Endothelial cell of umbilical vein (primary cell): ENCODE measurements around the gene CALN1. TPM values are rescaled to one million over a fixed set of nuclear protein-coding genes. Genes with fewer than 3 reads are reported as not detected.

Experiments used
- BruUV-seq: library from RNA; stranded (reverse); fragments of 400-500 nt; replicated peaks from 2 replicates; lab custom pipeline; 2021; lab: Mats Ljungman, UMichigan
- CTCF ChIA-PET: fragments of 300-600, 350-600 bp; sonication (Branson Sonifier 250); formaldehyde crosslinking; loops from one replicate; lab custom pipeline; 2021; ENCODE audit warnings: antibody characterized with exemption, inconsistent platforms; lab: Charles Lee
- POLR2A ChIA-PET: fragments of 300-600, 350-600 bp; sonication (Branson Sonifier 250); formaldehyde crosslinking; loops from one replicate; lab custom pipeline; 2021; ENCODE audit warnings: antibody characterized with exemption, inconsistent platforms; lab: Charles Lee
- DNase-seq: peaks from one replicate; pipeline ENCODE4 v3.0.0-alpha.2; 2011; ENCODE audit warnings: low read depth, low spot score
- FAIRE-seq: peaks from 2 replicates; lab custom pipeline; 2011; peaks lifted over from hg19 to GRCh38; lab: Jason Lieb, UNC
- H2AFZ ChIP-seq: 2 replicates; pipeline ENCODE4 v1.6.0; 2012; ENCODE audit warnings: low read depth, low read length, control low read depth, inconsistent platforms
- H3K27ac ChIP-seq: 2 replicates; pipeline ENCODE4 v1.5.1; 2011; ENCODE audit warnings: low read depth, mild to moderate bottlenecking, control low read depth, low read length, moderate library complexity; ENCODE audit not compliant: insufficient read depth
- H3K27me3 ChIP-seq, 2 experiments: 2 replicates each; pipeline versions ENCODE4 v1.6.0 to v1.6.1; 2011; ENCODE audit warnings: low read length in 2 of 2, mixed read lengths in 1 of 2; ENCODE audit not compliant: control insufficient read depth in 2 of 2, insufficient read depth in 2 of 2
- H3K36me3 ChIP-seq, 2 experiments: 2 replicates in 1 of 2; 3 replicates in 1 of 2; pipeline ENCODE4 v1.5.1; 2011; ENCODE audit warnings: low read length in 2 of 2, mild to moderate bottlenecking in 1 of 2, moderate library complexity in 1 of 2; ENCODE audit not compliant: control insufficient read depth in 2 of 2, insufficient read depth in 2 of 2; ENCODE audit errors: extremely low read depth in 1 of 2
- H3K4me1 ChIP-seq: 3 replicates; pipeline ENCODE4 v1.5.1; 2011; ENCODE audit warnings: mild to moderate bottlenecking, low read length; ENCODE audit not compliant: control insufficient read depth, insufficient read depth; ENCODE audit errors: extremely low read depth
- H3K4me2 ChIP-seq: 2 replicates; pipeline ENCODE4 v1.6.1; 2011; ENCODE audit warnings: low read length, control low read depth, mixed read lengths; ENCODE audit not compliant: insufficient read depth
- H3K4me3 ChIP-seq, 3 experiments: fragments of 200-600 bp in 1 of 3; sonication (generic), shearing (Covaris generic) in 1 of 3; replicated peaks in 1 of 3; 2 replicates each; pipeline ENCODE4 v1.5.1; 2011 to 2016; ENCODE audit warnings: control low read depth in 3 of 3, low read length in 3 of 3, mild to moderate bottlenecking in 2 of 3, inconsistent platforms in 1 of 3, low read depth in 1 of 3, moderate library complexity in 1 of 3; ENCODE audit not compliant: insufficient read depth in 1 of 3
- H3K79me2 ChIP-seq: 2 replicates; pipeline ENCODE4 v1.6.0; 2012; ENCODE audit warnings: low read length, inconsistent platforms; ENCODE audit not compliant: control insufficient read depth, insufficient read depth
- H3K9ac ChIP-seq: replicated peaks from 2 replicates; pipeline ENCODE3; 2011; ENCODE audit warnings: low read length, control low read depth; ENCODE audit not compliant: insufficient read depth; ENCODE audit errors: extremely low read depth
- H3K9me1 ChIP-seq: replicated peaks from 3 replicates; pipeline ENCODE4 v1.6.0; 2011; ENCODE audit warnings: mild to moderate bottlenecking, low read length; ENCODE audit not compliant: control insufficient read depth, insufficient read depth; ENCODE audit errors: extremely low read depth
- H3K9me3 ChIP-seq: replicated peaks from 2 replicates; pipeline ENCODE4 v1.5.1; 2012; ENCODE audit warnings: low read length, inconsistent platforms; ENCODE audit not compliant: control insufficient read depth, insufficient read depth
- H4K20me1 ChIP-seq: replicated peaks from 2 replicates; pipeline ENCODE3; 2011; ENCODE audit warnings: mild to moderate bottlenecking, low read length; ENCODE audit not compliant: control insufficient read depth, insufficient read depth; ENCODE audit errors: extremely low read depth
- MYC ChIP-seq: IDR thresholded peaks from one replicate; pipeline ENCODE4 v1.6.1; 2011; ENCODE audit warnings: mild to moderate bottlenecking, low read depth, low read length
- POLR2A ChIP-seq: IDR thresholded peaks from 2 replicates; pipeline ENCODE4 v1.6.1; 2012; ENCODE audit warnings: low read depth, mild to moderate bottlenecking, control low read depth, low read length
- POLR2AphosphoS5 ChIP-seq: IDR thresholded peaks from 2 replicates; pipeline ENCODE4 v1.6.1; 2012; ENCODE audit warnings: low read depth, mild to moderate bottlenecking, control low read depth, low read length, moderate library complexity; ENCODE audit not compliant: insufficient read depth
- dilution Hi-C: fragments of 300-500 bp; cut with MboI; formaldehyde crosslinking; loops from one replicate; pipeline ENCODE4 v1.15.0; 2019; ENCODE audit warnings: low sequenced_read_pairs; ENCODE audit not compliant: extremely low pct_ligation_motif_present
- intact Hi-C: fragments of 100-400 bp; cut with micrococcal nuclease; formaldehyde crosslinking; loops from one replicate; pipeline ENCODE4 v1.10.0; 2022
- polyA plus RNA-seq, 4 experiments: library from polyadenylated mRNA; depleted of rRNA in 3 of 4; stranded (reverse) in 3 of 4; unstranded in 1 of 4; fragments of >200 nt; gene quantifications; 2 replicates each; pipeline versions ENCODE4 v1.2.1 to v1.2.3, GENCODE V29; 2011 to 2012; ENCODE audit warnings: missing spikeins in 1 of 4
- total RNA-seq: library from RNA; stranded (reverse); gene quantifications from 2 replicates; pipeline ENCODE4 v1.2.3, GENCODE V29; 2021
- TF ChIP-seq, protein P1 (sequence below), 2 donors: IDR thresholded peaks; 1 replicate in 1 of 2; 2 replicates in 1 of 2; pipeline ENCODE4 v1.5.1; 2011; ENCODE audit warnings: low read length in 2 of 2, mild to moderate bottlenecking in 2 of 2, moderate library complexity in 2 of 2, control low read depth in 1 of 2, inconsistent platforms in 1 of 2, low read depth in 1 of 2; ENCODE audit not compliant: insufficient read depth in 1 of 2; ENCODE audit errors: extremely low read depth in 1 of 2
- TF ChIP-seq, protein P2 (sequence below): IDR thresholded peaks from 2 replicates; pipeline ENCODE4 v1.6.1; 2011; ENCODE audit not compliant: insufficient read depth, insufficient read length

CALN1 gene
- total and polyA plus RNA-seq, 2 donors (not counting 3 experiments of a cell fraction or from before 2014, with no cell fraction given), result not detected

DNA sequence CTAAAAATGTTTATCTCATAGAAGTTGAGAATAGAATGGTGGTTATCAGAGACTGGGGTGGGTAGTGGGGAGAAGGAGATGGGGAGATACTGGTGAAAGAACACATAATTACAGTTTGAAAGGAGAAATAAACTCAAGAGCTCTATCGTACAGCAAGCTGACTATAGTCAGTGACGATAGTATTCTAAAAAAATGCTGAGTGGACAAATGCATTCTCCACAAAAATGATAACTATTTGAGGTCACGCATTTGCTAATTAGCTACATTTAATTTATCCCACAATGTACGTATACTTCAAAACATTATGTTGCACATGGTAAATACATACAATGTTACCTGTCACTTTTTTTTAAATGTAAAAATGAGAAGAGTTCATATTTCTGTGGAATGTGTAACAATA is 507.7 kb downstream of the CALN1 start:
- H3K36me3 ChIP-seq, result no peaks in the 10 kb centered on the region
- no peak overlapping the region for H3K4me2 ChIP-seq
- intact Hi-C loops (no loop called here), dilution Hi-C loops (no loop called here)
- H4K20me1 ChIP-seq, result no peaks in the 10 kb centered on the region
- H3K27me3 ChIP-seq, result no peaks in the 10 kb centered on the region
- no TSS peak for BruUV-seq
- no peaks in the 10 kb centered on the region for H3K9me1 ChIP-seq
- H3K79me2 ChIP-seq, result no peaks in the 10 kb centered on the region
- CTCF ChIA-PET, result no interaction called here
- H3K9ac ChIP-seq, result no peak overlapping the region
- no peak overlapping the region for H3K4me3 ChIP-seq
- peaks cover 4% of the 10 kb centered on the region for H3K9me3 ChIP-seq
- DNase-seq (no peak), FAIRE-seq (no peak)
- TF ChIP-seq, protein P1, sequence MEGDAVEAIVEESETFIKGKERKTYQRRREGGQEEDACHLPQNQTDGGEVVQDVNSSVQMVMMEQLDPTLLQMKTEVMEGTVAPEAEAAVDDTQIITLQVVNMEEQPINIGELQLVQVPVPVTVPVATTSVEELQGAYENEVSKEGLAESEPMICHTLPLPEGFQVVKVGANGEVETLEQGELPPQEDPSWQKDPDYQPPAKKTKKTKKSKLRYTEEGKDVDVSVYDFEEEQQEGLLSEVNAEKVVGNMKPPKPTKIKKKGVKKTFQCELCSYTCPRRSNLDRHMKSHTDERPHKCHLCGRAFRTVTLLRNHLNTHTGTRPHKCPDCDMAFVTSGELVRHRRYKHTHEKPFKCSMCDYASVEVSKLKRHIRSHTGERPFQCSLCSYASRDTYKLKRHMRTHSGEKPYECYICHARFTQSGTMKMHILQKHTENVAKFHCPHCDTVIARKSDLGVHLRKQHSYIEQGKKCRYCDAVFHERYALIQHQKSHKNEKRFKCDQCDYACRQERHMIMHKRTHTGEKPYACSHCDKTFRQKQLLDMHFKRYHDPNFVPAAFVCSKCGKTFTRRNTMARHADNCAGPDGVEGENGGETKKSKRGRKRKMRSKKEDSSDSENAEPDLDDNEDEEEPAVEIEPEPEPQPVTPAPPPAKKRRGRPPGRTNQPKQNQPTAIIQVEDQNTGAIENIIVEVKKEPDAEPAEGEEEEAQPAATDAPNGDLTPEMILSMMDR (IDR thresholded peaks at IDR 0.05; ENCODE audit: extremely low read depth in 1 of 2, insufficient read depth in 1 of 2, low read depth in 1 of 2, low read length in 2 of 2), result no peak
- no peak for TF ChIP-seq POLR2A
- TF ChIP-seq POLR2AphosphoS5, result no peak
- TF ChIP-seq, protein P2, sequence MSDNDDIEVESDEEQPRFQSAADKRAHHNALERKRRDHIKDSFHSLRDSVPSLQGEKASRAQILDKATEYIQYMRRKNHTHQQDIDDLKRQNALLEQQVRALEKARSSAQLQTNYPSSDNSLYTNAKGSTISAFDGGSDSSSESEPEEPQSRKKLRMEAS, result no peak
- TF ChIP-seq MYC, result no peak
- H3K4me1 ChIP-seq, result no peaks in the 10 kb centered on the region
- no peak overlapping the region for H3K27ac ChIP-seq
- no peak overlapping the region for H2AFZ ChIP-seq
- POLR2A ChIA-PET, result no interaction called here

DNA sequence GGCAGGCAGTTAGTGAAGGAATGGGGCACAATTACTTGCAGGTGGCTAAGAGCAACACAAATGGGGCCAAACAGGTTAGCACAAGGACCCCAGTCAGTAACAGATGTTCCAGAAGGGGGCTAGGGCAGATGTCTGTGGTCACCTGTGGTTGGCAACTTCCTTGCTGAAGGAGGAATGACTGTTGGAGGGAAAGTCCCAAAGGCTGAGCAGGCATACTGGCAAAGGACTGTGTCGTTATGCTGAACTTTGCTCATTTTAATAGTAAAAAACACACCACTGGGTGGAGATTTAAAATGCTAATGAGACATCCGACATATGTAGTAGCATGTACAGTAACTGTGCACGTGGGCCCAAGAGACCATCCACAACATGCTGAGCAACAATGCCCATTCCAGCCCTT is 511.6 kb downstream of the CALN1 start:
- dilution Hi-C loops (no loop called here), intact Hi-C loops (no loop called here)
- ChIA-PET CTCF (no interaction called here), POLR2A (no interaction called here)
- Histone ChIP-seq H3K27me3 (no peaks in the 10 kb centered on the region), H3K9ac (no peak overlapping the region), H3K4me3 (no peak overlapping the region), H4K20me1 (no peaks in the 10 kb centered on the region), H3K27ac (no peak overlapping the region), H3K36me3 (no peaks in the 10 kb centered on the region), H2AFZ (no peak overlapping the region), H3K9me1 (no peaks in the 10 kb centered on the region), H3K4me2 (no peak overlapping the region), H3K4me1 (no peaks in the 10 kb centered on the region), H3K9me3 (peaks cover 2% of the 10 kb centered on the region), H3K79me2 (no peaks in the 10 kb centered on the region)
- FAIRE-seq, result no peak
- DNase-seq, result no peak
- BruUV-seq, result no TSS peak
- no peak for TF ChIP-seq POLR2A
- TF ChIP-seq, protein P2, result no peak
- no peak for TF ChIP-seq POLR2AphosphoS5
